ENCODE data around the gene RPL37.
"Not testable (repeated sequence)": the region's sequence is repeated elsewhere in the genome, so short reads cannot be mapped to it uniquely, and the experiment has no call there.

Gene RPL37

DNA sequence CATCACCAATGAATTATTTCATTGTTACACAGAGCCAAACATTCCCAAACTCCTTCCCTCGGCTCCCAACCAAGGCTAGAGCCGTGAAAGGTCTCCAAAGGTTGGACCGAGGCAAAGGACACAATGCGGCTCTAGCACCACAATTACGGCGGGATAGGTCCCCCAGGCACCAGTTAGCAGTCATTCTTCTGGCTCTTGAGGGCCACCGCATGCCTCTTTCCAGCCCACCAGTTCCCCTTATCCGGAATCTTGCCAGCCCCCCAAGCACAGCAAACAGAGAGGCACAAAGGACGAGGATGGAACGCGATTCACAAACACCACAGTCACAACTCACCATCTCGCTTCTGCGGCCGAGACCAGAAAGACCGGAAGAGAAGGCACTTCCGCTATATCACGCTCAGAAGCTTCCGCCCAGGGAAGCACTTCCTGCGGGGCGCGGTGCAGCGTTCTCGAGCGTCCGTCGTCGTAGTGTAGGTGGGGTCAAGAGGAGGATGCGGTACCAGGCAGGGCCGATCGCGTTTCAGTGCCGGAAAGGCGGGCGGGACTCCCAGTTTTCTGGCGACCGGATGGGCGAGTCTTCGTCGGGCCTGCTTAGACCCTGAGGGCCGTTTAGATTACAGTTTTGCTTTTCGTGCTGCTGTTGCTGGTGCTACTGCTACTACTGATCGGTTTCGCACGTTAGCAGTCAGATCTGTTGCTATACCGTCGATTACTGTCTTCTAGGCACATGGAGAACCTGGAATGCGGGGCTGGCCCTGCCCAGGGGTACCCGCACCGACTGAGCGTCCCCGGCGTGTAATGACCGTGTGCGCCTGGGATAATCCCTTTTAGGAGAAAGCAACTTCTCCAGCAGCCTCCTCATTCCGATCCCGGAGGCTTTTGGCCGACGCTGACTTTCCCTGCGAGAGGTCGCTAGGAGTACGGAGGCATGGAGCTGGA, at the start of gene RPL37:
TSS of gene RPL37 (minus strand) at position 374 of the 939 bp plus-strand sequence. CDS start at position 337, 37 bp downstream.
- peak; percentile 97 for DNase-seq

DNA sequence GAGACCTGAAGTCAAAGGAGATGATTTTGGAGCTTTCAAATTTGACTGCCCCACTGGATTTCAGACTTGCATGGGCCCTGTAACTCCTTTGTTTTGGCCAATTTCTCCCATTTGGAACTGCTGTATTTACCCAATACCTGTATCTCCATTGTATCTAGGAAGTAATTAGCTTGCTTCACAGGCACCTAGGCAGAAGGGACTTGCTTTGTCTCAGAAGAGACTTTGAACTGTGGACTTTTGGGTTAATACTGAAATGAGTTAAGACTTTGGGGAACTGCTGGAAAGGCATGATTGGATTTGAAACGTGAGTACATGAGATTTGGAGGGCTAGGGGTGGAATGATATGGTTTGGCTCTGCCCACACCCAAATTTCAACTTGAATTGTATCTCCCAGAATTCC, 48.0 kb upstream of the RPL37 start:
- not testable (repeated sequence) for DNase-seq

DNA sequence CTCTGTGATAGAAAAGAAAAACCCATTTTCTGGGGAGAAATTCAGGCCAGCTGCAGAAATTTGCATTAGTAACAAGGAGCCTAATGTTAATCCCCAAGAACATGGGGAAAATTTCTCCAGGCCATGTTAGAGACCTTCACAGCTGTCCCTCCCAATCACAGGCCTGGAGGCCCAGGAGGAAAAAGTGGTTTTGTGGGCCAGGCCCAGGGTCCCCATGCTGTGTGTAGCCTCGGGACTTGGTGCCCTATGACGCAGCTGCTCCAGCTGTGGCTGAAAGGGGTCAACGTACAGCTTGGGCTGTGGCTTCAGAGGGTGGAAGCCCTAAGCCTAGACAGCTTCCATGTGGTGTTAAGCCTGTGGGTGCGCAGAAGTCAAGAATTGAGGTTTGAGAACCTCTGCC, 47.3 kb upstream of the RPL37 start:
- no peak for DNase-seq

DNA sequence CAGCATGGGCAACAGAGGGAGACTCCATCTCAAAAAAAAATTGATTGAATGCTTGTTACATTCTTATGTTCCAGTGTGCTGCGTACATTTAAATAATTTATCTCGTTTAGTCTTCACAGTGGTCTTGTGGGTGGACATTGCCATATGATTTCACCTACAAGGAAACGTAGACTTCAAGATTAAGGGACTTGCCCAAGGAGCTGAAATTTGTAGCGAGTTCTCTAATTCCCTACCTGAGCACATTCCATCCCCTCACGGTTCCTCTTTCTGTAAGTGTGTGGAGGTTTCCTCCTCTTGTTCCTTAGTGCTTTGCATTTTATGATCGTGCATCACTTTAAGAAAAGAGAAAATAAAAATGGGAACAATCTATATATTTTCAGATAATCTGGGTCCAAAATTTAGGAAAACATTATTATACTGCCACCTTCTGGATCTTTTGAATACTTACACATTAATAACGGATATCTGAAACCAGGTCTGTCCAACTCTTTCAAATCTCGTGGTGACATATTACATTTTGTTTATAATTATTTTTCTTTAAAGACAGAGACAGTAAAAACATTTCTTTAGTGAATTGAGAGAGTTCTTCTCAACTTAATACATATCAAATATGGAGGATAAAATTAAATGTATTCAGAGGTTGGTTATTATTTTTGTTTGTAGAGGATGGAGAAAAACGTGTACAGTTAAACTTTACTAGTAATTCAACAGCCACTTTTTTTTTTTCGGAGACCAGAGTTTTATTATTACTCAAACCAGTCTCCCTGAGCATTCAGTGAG, 44.3 kb upstream of the RPL37 start:
- no peak for DNase-seq

DNA sequence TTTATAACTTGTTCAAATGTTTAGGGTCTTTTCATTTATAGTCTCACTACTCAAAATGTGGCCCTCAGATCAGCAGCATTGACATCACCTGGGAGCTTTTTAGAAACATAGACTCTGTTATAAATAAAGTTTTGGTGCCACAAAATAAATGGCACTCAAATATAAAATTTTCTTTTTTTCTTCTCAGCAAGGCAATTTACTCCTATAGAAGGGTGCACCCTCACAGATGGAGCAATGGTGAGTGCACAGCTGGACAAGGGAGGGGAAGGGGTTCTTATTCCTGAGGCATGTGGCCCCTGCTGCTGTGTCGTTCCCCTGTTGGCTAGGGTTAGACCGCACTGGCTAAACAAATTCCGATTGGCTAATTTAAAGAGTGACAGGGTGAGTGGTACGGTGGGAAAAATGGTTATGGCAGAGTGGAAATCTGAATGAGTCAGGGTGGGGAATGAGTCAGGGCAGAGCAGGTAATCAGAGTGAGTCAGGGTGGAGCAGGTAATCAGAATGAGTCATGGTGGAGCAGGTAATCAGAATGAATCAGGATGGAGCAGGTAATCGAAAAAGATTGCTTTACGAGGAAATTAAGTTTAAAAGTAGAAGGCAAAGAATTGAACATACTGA, 42.5 kb upstream of the RPL37 start:
- peak; percentile 3 for DNase-seq

DNA sequence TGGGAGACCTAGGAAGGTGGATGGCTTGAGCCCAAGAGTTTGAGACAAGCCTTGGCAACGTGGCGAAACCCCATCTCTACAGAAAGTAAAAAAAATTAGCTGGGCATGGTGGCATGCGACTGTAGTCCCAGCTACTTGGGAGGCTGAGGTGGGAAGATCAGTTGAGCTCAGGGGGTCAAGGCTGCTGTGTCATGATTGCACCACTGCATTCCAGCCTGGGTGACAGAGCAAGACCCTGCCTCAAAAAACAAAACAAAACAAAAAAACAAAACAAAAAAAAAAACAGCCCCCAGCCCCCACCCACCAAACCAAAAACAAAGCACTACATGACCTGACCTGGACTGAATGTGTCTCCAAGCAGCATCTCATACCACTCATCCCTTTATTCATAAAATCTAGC, 40.9 kb upstream of the RPL37 start:
- no peak for DNase-seq

DNA sequence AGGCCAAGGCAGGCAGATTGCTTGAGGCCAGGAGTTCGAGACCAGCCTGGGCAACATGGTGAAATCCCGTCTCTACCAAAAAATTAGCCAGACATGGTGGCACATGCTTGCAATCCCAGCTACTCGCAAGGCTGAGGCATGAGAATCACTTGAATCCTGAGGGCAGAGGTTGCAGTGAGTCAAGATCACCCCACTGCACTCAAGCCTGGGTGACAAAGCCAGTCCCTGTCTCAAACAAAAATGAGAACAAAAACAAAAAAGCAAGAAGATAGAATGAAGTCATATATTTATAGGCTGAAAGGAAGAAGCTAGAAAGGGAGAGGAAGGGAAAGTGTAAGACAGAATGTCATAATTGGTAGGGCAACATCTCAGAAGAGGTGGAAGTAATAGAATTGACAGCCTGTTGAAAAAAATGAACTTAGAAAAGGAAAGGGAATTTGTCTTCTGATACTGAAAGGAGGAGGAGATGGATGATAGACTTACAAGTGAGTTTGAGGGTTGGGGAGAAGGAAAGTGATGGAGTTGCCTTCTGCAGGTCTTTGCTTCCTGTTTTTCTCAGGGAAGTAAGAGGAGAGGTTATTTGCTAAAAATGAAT, 38.4 kb upstream of the RPL37 start:
- DNase-seq = no peak

DNA sequence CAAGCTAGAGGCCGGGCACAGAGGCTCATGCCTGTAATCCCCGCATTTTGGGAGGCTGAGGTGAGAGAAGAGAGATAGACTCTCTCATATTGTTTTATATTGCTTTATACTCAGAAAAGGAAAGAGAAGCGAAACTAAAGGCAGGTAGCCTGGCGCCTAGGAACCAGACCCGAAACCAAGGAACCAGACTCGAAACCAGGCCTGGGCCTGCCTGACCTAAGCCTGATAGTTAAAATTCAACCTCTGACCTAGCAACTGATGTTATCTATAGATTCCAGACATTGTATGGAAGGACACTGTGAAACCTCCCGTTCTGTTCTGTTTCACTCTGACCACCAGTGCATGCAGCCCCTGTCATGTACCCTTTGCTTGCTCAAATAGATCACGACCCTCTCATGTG, 37.2 kb upstream of the RPL37 start:
- DNase-seq = not testable (repeated sequence)

DNA sequence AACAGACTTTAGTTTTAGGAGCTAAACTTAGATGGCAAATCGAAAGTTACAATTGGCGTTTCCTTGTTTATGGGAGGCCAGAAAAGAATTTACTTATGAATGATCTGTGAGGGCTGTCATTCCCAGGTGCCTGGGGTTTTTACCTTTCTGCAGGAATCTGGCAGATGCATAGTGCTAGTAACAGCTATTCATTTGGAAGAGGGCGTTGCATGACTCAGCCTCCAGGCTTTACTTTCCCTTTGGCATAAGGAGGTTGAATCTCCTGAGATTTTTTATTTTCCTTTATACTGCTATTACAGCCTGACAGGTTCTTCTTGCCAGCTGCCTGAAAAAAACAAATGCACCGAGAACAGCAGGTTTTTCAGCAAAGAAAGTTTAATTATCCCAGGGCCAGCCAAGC, 36.2 kb upstream of the RPL37 start:
- DNase-seq = peak; percentile 13

DNA sequence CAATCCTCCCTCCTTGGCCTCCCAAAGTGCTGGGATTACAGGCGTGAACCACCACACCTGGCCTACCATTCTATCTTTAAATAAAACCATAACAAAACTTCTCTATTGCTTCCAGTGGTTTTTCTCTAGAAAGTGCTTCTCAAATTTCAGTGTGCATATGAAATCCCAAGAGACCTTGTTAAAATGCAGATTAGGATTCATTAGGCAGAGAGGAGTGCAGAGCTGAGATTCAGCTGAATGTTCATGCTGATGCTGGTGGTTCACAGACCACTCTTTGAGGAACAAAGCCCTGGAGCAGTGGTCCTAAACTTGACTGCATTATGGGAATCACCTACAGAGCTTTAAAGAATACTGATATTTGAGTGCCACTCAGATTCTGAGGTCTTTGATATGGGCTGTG, 34.4 kb upstream of the RPL37 start:
- no peak for DNase-seq

DNA sequence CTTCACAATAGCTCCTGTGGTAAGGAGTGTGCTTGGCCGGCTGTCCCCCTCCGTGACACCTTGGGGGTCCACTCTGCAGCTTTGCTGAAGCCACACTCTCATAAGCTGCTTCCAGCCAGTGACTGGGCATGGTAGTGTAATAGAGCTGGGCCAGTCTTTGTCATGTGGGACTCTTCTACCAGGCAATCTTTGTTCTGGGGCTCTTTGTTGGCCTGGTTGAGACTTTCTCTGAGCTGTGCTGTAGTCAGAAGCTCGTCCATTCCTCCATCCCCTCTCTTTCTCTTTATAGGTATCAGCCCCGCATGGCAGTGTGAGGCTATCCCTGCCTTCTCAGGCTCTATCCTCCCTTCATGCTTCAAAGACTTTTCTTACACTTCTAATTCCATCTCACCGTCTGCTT, 31.8 kb upstream of the RPL37 start:
- no peak for DNase-seq

DNA sequence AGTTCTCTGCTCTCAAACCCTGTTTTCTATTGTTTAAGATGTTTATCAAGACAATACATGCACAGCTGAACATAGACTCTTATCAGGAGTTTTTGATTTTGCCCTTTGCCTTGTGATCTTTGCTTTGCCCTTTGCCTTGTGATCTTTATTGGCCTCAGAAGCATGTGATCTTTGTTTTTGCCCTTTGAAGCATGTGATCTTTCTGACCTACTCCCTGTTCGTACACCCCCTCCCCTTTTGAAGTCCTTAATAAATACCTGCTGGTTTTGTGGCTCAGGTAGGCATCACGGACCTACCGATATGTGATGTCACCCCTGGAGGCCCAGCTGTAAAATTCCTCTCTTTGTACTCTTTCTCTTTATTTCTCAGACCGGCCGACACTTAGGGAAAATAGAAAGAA, 30.0 kb upstream of the RPL37 start:
- DNase-seq = not testable (repeated sequence)

DNA sequence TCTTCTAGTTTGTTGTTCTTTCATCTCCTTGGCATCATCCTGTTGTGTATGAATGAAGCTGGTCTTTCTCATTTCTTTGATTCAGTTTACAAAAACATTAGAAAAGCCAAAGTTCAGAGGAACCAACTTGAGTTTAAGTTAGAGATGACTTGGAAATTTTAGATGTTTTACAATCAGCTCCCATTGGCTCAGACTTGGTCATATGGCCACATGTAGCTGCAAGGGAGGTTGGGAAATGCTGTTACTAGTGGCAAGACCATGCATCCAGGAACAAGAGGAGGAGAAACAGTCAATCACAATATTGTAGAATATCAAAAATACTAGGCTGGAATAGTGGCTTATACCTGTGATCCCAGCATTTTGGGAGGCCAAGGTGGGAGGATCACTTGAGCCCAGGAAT, 25.7 kb upstream of the RPL37 start:
- no peak for DNase-seq

DNA sequence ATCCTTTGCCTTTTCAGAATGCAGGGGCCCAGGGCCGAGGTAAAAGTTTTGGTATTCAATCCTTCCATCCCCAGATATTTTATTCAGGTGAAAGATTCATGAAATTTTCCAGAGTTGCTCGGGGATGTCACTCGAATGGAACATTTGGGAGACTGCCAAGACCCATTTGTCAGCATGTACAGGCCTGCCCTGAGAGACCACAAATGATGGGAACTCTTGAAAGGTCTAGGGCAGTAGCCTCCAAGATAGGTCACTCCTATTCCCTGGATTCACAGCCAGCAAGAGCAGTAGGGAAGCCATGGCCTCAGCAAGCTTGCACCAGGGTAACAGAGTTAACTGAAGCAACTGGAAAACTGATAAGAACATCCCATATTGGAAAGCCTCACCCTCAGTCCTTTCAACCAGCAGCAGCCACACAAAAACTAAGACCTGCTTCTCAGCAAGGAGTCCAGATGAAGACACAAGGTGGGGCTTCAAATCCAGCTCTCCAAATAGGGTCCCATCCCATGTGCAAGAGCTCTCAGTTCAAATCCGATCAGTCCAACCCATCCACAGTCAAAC, 18.7 kb upstream of the RPL37 start:
- no peak for DNase-seq

DNA sequence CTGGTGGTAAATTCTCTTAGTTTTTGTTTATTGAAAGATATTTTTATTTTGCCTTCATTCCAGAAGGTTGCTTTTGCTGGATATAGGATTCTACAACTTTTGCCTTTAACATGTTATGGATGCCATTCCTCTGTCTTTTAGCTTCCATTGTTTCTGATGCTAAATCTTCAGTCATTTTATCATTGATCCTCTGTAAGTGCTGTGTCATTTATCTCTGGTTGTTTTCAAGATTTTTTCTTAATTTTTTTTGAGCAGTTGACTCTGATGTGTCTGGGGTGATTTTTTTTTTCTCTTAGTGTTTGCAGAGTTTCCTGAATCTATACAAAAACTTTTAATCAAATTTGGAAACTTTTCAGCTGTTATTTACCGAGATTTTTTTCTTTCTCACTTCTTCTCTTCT, 12.5 kb upstream of the RPL37 start:
- no peak for DNase-seq

DNA sequence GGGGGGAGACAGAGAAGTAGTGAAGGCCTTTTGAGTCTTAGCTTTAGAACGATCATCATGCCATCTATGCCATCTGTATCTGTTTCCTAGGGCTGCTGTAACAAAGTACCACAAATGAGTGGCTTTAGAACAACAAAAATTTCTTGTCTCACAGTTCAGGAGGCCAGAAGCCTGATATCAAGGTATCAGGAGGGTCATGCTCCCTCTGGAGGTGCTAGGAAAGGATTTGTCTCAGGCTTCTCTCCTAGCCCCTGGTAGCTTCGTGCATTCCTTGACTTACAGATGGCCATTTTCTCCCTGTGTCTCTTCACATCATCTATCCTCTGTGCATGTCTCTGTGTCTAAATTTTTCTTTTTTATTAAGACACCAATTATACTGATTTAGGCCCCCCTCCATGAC, 11.3 kb upstream of the RPL37 start:
- DNase-seq = no peak

DNA sequence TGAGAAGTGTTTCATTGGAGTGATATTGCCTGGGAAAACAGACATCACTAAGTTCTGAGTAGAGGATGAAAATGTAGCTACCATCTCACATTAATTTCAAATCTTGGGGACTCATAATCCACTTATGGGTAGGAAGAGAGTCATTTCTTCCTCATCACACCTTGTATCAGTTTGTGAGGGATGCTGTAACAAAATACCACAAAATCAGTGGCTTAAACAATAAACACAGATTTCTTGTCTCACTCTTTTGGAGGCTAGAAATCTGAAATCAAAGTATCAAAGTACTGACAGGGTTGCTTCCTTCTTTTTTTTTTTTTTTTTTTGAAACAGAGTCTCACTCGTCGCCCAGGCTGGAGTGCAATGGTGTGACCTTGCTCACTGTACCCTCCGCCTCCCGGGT, 9.5 kb upstream of the RPL37 start:
- no peak for DNase-seq

DNA sequence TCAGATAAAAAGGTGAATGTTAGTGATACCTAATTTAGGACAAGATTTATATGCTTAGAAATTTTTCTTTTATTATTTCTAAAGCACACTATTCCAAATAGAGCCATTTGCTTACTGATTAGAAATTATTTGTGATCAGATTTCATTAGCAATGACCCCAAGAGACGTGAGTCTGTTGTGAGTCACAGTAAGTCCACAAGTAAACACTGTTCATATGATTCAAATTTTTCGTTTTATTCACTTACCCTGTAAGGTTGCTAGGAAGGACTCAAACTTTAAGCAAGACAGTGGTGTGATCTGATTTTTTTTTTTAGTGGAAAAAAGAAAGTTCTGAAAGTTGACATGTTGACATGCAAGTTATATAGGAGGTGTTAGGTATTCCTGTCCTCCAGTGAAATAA, 7.3 kb upstream of the RPL37 start:
- no peak for DNase-seq

DNA sequence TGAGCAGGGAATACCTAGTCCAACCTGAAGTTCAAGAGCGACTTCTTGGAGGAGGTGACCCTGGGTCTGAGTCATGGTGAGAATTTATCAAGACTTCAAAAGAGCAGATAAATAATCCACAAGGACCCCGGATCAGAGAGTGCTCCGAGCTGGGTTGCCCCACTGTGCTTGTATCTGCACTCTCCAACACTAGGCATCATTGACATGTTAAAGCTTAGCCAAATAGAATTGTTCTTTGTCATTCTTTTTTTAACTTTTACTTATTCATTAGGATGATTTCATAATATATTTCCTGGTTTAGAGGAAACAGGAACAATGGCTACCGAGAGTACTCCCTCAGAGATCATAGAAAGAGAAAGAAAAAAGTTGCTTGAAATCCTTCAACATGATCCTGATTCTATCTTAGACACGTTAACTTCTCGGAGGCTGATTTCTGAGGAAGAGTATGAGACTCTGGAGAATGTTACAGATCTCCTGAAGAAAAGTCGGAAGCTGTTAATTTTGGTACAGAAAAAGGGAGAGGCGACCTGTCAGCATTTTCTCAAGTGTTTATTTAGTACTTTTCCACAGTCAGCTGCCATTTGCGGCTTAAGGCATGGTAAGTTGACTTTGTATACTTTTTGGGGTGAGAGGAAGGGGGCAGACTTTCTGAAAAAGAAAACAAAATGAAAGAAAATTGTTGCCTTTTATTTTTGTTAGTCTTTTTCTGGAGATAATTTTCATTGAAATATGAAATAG, 6.2 kb upstream of the RPL37 start, which contains the start of gene CARD6:
TSS of gene CARD6 (plus strand) at position 300 of the 738 bp plus-strand sequence. CDS start at position 316, 16 bp downstream.
- DNase-seq = no peak

DNA sequence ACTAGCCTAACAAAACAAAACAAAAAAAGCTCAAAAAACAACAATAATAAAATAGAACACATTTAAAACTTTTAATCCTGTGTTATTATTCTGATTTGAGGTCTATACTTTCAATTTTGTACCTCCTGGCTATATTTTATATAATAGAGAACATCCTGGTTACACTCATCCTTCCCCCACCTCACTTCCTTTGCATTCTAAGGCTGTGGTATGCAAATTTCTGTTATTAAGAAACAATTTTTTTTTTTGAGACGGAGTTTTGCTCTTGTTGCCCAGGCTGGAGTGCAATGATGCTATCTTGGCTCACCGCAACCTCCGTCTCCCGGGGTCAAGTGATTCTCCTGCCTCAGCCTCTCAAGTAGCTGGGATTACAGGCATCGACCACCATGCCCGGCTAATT, 3.1 kb upstream of the RPL37 start:
- no peak for DNase-seq

DNA sequence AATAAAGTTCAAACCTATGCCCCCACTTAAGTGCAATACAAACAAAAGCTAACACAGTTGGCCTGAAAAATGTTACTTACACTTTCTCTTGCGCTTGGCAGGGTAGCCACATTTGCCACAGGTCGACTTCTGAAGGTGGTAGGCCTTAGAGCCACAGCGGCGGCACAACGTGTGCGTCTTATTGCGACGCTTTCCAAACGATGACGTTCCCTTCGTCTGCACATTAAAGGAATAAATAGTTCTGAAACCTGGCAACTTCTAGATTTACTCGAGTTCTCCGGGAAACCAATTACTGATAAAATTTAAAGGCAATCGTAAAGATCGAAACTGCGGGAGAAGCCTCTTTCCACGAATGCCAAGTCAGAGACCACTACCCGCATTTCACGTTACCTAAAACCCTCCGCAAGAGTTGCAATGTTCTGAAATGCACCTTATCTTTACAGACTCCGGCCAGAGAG, 602 bp downstream of the RPL37 start:
- DNase-seq = no peak

DNA sequence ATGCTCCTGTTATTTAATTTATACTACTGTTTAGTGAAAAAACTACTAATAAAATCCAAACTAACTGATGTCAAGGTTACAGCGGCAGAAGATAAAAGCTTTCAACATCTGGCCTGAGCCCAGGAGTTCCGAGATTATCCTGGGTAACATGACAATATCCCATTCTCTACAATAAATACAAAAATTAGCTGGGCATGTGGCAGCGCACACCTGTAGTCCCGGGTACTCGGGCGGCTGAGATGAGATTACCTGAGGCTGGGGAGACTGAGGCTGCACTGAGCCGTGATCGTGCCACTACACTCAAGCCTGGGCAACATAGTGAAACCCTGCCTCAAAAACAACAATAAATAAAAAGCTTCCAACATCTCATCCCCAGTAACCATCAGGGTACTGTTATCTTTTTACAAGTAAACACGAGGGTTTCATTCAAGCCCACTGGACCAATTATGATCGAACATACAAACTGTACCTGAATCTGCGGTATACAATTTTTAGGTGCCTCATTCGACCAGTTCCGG, 1.3 kb downstream of the RPL37 start:
- DNase-seq = no peak
